Fibroblast of gingiva (primary cell): ENCODE results near the gene SLC35F3.

Experiments
- DNase-seq: peaks from one replicate; pipeline ENCODE4 v3.0.0-alpha.2; 2011; ENCODE audit warnings: low read depth

Gene SLC35F3

DNA sequence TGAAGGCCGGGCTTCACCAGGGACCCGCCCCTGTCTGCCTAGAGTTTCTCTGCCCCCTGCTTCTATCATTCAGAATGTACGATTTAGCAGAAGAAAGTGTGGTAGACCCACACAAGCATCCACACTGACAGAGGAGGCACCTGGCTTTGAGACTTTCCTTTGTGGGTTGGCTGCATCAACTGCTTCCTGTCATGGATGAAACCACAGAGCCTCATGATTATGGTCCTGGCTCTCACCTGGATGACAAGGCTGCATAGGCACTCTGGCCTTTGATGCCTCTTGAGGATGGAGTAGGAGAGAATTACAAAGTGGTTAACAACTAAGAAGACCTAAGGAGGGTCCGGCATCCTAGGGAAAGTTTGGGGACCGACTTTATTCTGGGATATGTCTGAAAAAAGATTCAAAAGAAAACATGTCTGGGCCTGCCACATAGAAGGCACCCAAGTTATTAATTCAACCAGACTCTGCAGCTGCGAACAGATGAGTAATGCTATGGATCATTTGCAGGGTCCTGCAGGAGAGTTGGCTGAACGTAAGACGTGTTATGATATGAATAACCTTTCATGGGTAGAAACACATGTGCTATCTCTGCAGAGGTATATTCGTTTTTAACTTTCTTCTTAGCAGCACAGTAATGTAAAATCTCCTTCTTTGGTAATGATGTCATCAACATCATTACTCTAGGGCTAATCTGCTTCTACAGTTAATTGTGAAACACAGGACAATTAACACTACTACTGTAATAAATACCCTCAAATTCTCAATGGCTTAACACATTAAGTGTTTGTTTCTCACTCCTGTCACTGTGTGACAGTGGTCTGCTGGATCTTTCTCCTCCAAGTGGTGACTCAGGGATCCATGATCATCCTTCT, 136.2 kb downstream of the SLC35F3 start:
- DNase-seq: no peak

DNA sequence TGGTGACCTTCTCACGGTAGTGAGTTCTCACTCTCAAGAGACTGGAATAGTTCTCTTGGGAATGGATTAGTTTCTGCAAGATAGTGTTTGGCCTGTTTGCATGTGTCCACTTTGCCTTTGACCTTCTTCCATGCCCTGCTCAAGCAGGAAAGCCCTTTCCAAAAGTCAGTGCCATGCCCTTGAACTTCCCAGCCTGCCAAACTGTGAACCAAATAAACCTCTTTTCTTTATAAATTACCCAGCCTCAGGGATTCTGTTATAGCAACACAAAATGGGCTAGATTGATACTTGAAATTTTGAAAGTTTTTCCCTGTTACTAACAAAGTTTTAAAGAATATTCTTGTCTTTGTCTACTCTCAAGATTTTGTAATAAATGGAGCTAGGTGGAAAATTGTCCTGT, 139.6 kb downstream of the SLC35F3 start:
- no peak for DNase-seq

- DNase-seq: no peak
Observed at GRCh38 chr1:234047123-234047522, 142.6 kb downstream of the SLC35F3 start.

DNA sequence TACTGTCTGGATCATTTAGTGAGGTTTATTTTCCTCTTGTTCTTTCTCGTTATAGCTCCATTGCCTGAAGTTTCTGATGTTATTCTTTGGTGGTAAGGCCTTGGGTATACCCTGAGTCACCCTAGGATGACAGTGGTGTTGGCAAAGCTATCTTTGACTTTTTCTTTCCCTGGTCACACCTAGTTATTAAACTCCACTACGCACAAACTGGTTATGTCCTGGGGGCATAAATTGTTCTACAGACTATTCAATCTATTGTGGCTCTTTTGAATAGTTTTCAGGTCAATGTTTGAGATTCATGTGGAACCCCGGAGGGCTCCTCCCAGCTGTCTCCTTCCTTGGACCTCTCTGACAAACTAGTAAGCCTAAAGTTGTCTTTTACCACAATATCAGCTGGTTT, 157.7 kb downstream of the SLC35F3 start:
- DNase-seq: no peak

DNA sequence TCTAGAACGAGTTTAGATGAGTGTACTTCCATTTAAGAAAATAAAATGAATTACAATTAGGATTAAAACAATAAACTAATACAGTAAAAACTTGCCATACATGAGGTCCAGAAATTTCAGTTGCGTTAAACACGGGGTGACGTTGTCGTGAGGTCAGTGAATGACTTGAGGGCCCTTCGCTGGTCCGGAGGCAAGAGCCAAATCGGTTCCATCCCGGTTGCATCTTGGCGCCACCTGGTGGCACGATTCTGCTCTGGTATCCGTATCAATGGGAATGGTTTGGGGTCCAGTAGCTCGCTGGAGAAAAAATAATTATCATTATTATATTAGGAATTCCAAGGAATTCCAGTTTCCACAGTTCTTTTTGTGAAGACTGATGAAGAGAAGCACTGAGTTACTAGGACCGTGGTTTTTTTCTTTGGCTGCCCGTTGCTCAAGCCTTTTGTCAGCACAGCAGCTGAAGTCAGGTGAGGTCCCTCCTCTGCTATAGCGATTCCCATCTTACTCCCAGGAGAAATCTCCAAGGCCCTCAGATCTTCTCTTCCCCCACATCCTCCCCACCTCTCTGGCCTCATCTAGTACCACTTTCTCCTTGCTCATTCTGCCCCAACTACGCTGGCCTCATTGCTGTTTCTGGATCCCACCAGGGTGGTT, 161.4 kb downstream of the SLC35F3 start:
- peak; percentile 15 for DNase-seq

DNA sequence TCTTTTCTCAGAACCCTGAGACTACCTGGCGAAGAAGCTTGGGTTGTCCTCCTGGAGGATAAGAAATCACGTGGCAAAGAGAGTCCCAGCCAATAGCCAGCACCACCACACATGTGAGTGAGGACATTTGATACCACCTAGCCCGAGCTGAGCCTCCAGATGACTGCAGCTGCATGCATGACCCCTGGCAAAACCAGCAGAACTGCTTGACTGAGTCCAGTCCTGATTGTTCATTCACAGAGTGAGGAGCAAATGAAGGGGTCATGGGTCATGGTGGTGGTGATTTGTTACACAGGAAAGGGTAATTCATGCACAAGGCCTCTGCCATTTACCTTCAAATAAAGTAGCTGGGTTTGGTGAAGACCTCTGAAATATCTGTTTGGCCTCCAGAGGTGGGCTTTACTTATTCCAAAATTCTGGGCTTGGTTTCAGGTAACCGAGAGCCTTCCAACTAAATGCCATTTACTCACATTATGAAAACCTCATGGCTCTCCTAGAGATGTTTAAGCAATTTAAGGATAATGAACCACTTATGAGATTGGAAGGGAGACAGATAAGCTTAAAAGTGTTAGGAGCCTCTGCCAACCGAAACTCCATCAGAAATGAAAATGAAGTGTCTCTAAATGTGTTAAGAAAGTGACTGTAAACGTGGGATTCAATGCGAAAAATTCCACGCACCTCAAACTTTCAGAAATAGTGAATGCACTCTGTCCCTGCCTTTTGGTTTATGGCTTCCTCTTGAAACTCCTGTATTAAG, 163.3 kb downstream of the SLC35F3 start:
- DNase-seq: no peak

- no peak for DNase-seq
Observed at GRCh38 chr1:234069760-234070159, 165.3 kb downstream of the SLC35F3 start.

GRCh38 chr1:234072793-234073192, 168.3 kb downstream of the SLC35F3 start:
- no peak for DNase-seq

DNA sequence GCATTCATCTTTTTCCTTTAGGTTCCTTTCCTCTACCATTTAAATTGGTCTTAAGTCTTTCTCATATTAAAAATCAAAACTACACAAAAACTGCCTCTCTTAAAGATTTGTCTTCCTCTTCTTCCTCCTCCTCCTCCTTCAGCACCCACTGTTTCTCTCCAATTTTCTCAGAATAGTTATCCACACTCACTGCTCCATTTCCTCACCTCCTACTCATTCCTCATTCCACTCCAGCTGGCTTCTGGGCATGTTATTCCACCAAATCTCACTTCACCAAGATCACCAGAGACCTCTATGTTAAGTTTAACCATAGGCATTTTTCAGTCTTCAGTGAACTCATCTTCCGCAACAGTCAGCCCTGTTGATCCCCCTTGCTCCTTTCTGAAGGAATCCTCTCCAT, 173.7 kb downstream of the SLC35F3 start:
- DNase-seq: no peak

- DNase-seq: no peak
Observed at GRCh38 chr1:234079896-234080295, 175.4 kb downstream of the SLC35F3 start.

DNA sequence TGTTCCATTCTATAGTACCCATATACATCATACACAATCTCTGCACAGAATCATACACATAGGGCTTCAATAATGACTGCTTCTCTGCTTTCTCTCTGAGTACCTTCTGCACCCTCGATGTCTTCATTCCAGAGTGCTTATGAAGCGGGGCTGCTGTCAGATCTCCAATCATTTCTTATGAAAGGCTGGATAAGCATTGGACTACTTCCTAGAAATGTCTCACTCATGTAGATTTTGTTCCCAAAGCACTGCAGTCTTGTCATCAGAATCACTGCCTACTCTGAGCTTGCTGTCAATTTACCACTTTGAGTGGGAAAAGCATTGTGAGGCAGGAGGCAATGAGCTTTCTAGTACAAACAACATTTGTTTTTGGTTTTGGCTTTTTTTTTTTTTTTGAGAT, 179.0 kb downstream of the SLC35F3 start:
- DNase-seq: no peak

- no peak for DNase-seq
Observed at GRCh38 chr1:234089396-234089795, 184.9 kb downstream of the SLC35F3 start.

- DNase-seq: no peak
Observed at GRCh38 chr1:234090212-234091064, 186.0 kb downstream of the SLC35F3 start.

- DNase-seq: no peak
Observed at GRCh38 chr1:234091065-234091401, 186.6 kb downstream of the SLC35F3 start.

DNA sequence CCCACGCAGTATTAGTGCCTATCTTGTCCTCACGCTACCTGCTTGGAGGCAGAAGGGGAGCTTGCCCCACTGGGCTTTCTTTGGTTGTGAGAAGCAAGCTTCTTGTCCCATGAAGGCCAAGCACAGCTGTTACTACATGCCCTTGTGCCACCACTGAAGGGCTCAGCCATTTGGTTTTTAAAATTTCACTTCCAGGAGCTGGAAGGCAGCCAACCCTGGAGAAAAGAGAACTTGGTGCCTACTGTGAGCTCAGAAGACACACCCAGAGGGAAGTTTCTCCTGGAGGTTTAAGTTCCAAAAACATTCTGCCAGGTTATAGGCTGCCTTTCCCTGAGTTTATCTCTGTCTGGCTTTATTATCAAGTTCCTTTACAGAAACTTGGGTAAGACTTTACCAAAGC, 187.4 kb downstream of the SLC35F3 start:
- DNase-seq: no peak

- DNase-seq: no peak
Observed at GRCh38 chr1:234093107-234093506, 188.6 kb downstream of the SLC35F3 start.

GRCh38 chr1:234093741-234094140, 189.3 kb downstream of the SLC35F3 start:
- no peak for DNase-seq

GRCh38 chr1:234094172-234094571, 189.7 kb downstream of the SLC35F3 start:
- no peak for DNase-seq

GRCh38 chr1:234096161-234096770, 191.8 kb downstream of the SLC35F3 start:
- DNase-seq: no peak

- no peak for DNase-seq
Observed at GRCh38 chr1:234102583-234102982, 198.1 kb downstream of the SLC35F3 start.

- DNase-seq: no peak
Observed at GRCh38 chr1:234103198-234103597, 198.7 kb downstream of the SLC35F3 start.

DNA sequence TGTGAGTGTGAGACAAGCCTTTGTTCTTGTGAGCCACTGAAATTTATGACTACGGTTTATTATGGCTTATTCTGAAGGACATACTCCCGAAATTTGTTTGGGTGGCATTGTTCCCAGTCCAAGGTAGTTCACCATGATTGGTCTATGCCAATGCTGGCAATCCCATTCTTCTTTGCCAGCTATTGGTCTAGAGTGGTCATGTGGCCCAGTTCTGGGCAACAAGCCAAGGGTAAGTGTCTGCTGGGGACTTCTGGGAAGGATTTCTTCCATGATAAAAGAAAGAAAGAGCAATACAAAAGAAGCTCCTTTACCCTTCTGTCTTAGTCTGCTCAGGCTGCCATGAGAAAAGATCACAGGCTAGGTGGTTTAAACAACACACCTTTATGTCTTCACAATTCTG, 201.6 kb downstream of the SLC35F3 start:
- no peak for DNase-seq
